Measurements from ENCODE around the gene DAPL1. TPM values are rescaled to one million over a fixed set of nuclear protein-coding genes. Genes with fewer than 3 reads are reported as not detected.

DAPL1 gene, protein sequence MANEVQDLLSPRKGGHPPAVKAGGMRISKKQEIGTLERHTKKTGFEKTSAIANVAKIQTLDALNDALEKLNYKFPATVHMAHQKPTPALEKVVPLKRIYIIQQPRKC
- not detected in 2 replicates for total RNA-seq

DNA sequence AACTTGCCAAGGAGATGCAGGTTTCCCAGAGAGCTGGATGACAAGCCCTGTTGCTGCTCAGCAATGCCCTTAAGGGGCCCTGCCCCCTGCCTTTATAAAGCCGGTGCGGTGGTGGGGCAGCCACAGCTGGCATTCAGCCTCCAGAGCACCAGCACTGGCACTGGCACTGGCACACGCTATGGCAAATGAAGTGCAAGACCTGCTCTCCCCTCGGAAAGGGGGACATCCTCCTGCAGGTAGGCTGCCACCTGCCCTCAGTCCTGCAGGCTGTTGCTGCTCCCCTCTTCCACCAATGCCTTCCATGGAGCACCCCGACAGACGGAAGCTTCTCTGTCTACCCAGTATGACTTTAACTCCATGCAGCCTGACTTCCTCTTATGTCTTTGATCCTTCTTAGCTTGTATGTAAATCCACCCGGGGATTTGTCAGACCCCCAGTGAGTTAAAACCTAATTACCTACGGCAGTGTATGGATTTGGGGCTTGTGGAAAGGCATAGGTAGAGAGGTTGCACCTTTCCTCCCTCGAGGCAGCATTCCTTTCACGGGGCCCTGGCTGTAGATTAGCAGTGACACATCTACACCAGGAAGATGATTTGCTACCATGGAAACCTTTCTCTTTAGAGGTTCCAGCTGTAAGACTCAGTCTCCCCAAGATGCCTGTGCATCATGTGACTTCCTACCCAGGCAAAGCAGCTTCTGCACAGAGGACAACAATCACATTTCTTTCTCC is at the start of gene DAPL1:
Gene DAPL1 (plus strand): TSS at position 123 of the 730 bp plus-strand sequence. CDS start 56 bp downstream, at position 179.

Other genes with a start within 250 kb of the DAPL1 start
- 10.4 and 17.3 TPM in 2 replicates for gene TANC1, start 173.3 kb downstream of the DAPL1 start, total RNA-seq